Measurements from ENCODE around the gene IFI35. TPM values are rescaled to one million over a fixed set of nuclear protein-coding genes. Genes with fewer than 3 reads are reported as not detected.

Gene IFI35
- total RNA-seq, 5 donors from 2014 or later (not counting 1 experiment from before 2014, with no cell fraction given), result 27.0 to 44.6 (median 34.1) TPM

- H3K27me3 ChIP-seq (replicated peaks in 1 of 2; ENCODE audit: control insufficient read depth in 2 of 2, extremely low read depth in 1 of 2, insufficient read depth in 2 of 2, low read length in 1 of 2), result no peaks in the 10 kb centered on the region
- H3K9me3 Mint-ChIP-seq, result no peaks in the 10 kb centered on the region
- H3K4me3 ChIP-seq (ENCODE audit: control insufficient read depth in 1 of 2, extremely low read depth in 1 of 2, low read length in 1 of 2), result no peak overlapping the region
- WGBS (ENCODE audit: insufficient coverage), result 83% methylated on average over 3 of the region's 5 CpGs
- peaks cover 24% of the 10 kb centered on the region for H3K36me3 Mint-ChIP-seq
- peaks cover 2 to 44% of the 10 kb centered on the region in 2 experiments for H3K4me1 ChIP-seq (ENCODE audit: control insufficient read depth in 1 of 2, extremely low read depth in 1 of 2, insufficient read depth in 2 of 2, low read length in 2 of 2)
- no peak overlapping the region for H3K4me3 Mint-ChIP-seq
- H3K36me3 ChIP-seq (ENCODE audit: control insufficient read depth in 2 of 2, extremely low read depth in 1 of 2, insufficient read depth in 1 of 2, low read length in 1 of 2), result peaks cover 12 to 44% of the 10 kb centered on the region in 2 donors
- no peaks in the 10 kb centered on the region for H3K9me3 ChIP-seq
- ATAC-seq (replicated peaks in 1 of 4), result no peak
- CTCF ChIA-PET, result no interaction called here
- H3K4me1 Mint-ChIP-seq, result peaks cover 24 to 28% (median 27%) of the 10 kb centered on the region in 3 donors
- H3K27me3 Mint-ChIP-seq, result no peaks in the 10 kb centered on the region
- no peak overlapping the region for H3K27ac ChIP-seq (ENCODE audit: low read length)
- POLR2A ChIA-PET, result no interaction called here
- no peak for DNase-seq
- no peak overlapping the region for H3K27ac Mint-ChIP-seq
Observed at GRCh38 chr17:43003542-43004172, 2.9 kb upstream of the IFI35 start.

- H3K36me3 ChIP-seq (ENCODE audit: control insufficient read depth in 2 of 2, extremely low read depth in 1 of 2, insufficient read depth in 1 of 2, low read length in 1 of 2), result peaks cover 0 to 30% of the 10 kb centered on the region in 2 donors
- POLR2A ChIA-PET, result no interaction called here
- no peak overlapping the region for H3K4me3 ChIP-seq (ENCODE audit: control insufficient read depth in 1 of 2, extremely low read depth in 1 of 2, low read length in 1 of 2)
- H3K4me1 ChIP-seq (ENCODE audit: control insufficient read depth in 1 of 2, extremely low read depth in 1 of 2, insufficient read depth in 2 of 2, low read length in 2 of 2), result peaks cover 2 to 31% of the 10 kb centered on the region in 2 experiments
- no peaks in the 10 kb centered on the region for H3K27me3 Mint-ChIP-seq
- CTCF ChIA-PET, result no interaction called here
- H3K9me3 ChIP-seq, result no peaks in the 10 kb centered on the region
- H3K27ac Mint-ChIP-seq, result peak overlapping the region in 1 of 2 donors; percentile 22
- H3K36me3 Mint-ChIP-seq, result peaks cover 18% of the 10 kb centered on the region
- DNase-seq (no peak), ATAC-seq (replicated peaks in 1 of 4) (no peak)
- no peaks in the 10 kb centered on the region for H3K9me3 Mint-ChIP-seq
- WGBS (ENCODE audit: insufficient coverage), result 100% methylated on average over 2 of the region's 5 CpGs
- H3K4me3 Mint-ChIP-seq, result no peak overlapping the region
- H3K27ac ChIP-seq (ENCODE audit: low read length), result no peak overlapping the region
- H3K4me1 Mint-ChIP-seq, result peaks cover 18 to 29% (median 27%) of the 10 kb centered on the region in 3 donors
- H3K27me3 ChIP-seq (replicated peaks in 1 of 2; ENCODE audit: control insufficient read depth in 2 of 2, extremely low read depth in 1 of 2, insufficient read depth in 2 of 2, low read length in 1 of 2), result no peaks in the 10 kb centered on the region
Observed at GRCh38 chr17:43010667-43011308, 4.2 kb downstream of the IFI35 start.

- ChIA-PET CTCF (no interaction called here), POLR2A (no interaction called here)
- H3K4me3 Mint-ChIP-seq, result no peak overlapping the region
Observed at GRCh38 chr17:43011728-43012472, 5.3 kb downstream of the IFI35 start.

GRCh38 chr17:43013296-43013695 is 6.7 kb downstream of the IFI35 start:
- H3K4me1 Mint-ChIP-seq, result peaks cover 14 to 19% (median 18%) of the 10 kb centered on the region in 3 donors

More at GRCh38 chr17:43011728-43012472, 5.3 kb downstream of the IFI35 start:
- Histone ChIP-seq H3K4me1 (ENCODE audit: control insufficient read depth in 1 of 2, extremely low read depth in 1 of 2, insufficient read depth in 2 of 2, low read length in 2 of 2) (peaks cover 2 to 22% of the 10 kb centered on the region in 2 experiments), H3K27me3 (replicated peaks in 1 of 2; ENCODE audit: control insufficient read depth in 2 of 2, extremely low read depth in 1 of 2, insufficient read depth in 2 of 2, low read length in 1 of 2) (no peaks in the 10 kb centered on the region), H3K27ac (ENCODE audit: low read length) (no peak overlapping the region), H3K4me3 (ENCODE audit: control insufficient read depth in 1 of 2, extremely low read depth in 1 of 2, low read length in 1 of 2) (no peak overlapping the region), H3K36me3 (ENCODE audit: control insufficient read depth in 2 of 2, extremely low read depth in 1 of 2, insufficient read depth in 1 of 2, low read length in 1 of 2) (peaks cover 0 to 30% of the 10 kb centered on the region in 2 donors), H3K9me3 (no peaks in the 10 kb centered on the region)
- no peak overlapping the region for H3K27ac Mint-ChIP-seq
- H3K9me3 Mint-ChIP-seq, result no peaks in the 10 kb centered on the region
- peaks cover 18% of the 10 kb centered on the region for H3K36me3 Mint-ChIP-seq
- WGBS (ENCODE audit: insufficient coverage), result 99% methylated on average over 8 of the region's 15 CpGs
- H3K4me1 Mint-ChIP-seq, result peaks cover 11 to 23% (median 21%) of the 10 kb centered on the region in 3 donors
- ATAC-seq (replicated peaks in 1 of 4) (no peak), DNase-seq (no peak)
- H3K27me3 Mint-ChIP-seq, result no peaks in the 10 kb centered on the region

GRCh38 chr17:43014020-43014648 is 7.5 kb downstream of the IFI35 start:
- no peaks in the 10 kb centered on the region for H3K9me3 Mint-ChIP-seq
- H3K4me1 Mint-ChIP-seq, result peaks cover 22 to 23% (median 23%) of the 10 kb centered on the region in 3 donors
- POLR2A ChIA-PET, result no interaction called here
- H3K9me3 ChIP-seq, result no peaks in the 10 kb centered on the region
- no peak overlapping the region for H3K4me3 ChIP-seq (ENCODE audit: control insufficient read depth in 1 of 2, extremely low read depth in 1 of 2, low read length in 1 of 2)
- H3K27ac Mint-ChIP-seq, result peak overlapping the region in 1 of 2 donors; percentile 68
- DNase-seq (no peak), ATAC-seq (replicated peaks in 1 of 4) (no peak)
- peaks cover 18% of the 10 kb centered on the region for H3K36me3 Mint-ChIP-seq
- no peaks in the 10 kb centered on the region for H3K27me3 Mint-ChIP-seq
- no peaks in the 10 kb centered on the region for H3K27me3 ChIP-seq (replicated peaks in 1 of 2; ENCODE audit: control insufficient read depth in 2 of 2, extremely low read depth in 1 of 2, insufficient read depth in 2 of 2, low read length in 1 of 2)
- no peak overlapping the region for H3K4me3 Mint-ChIP-seq
- CTCF ChIA-PET, result no interaction called here
- 99% methylated on average over 10 of the region's 12 CpGs for WGBS (ENCODE audit: insufficient coverage)
- no peak overlapping the region for H3K27ac ChIP-seq (ENCODE audit: low read length)
- H3K4me1 ChIP-seq (ENCODE audit: control insufficient read depth in 1 of 2, extremely low read depth in 1 of 2, insufficient read depth in 2 of 2, low read length in 2 of 2), result peaks cover 0 to 14% of the 10 kb centered on the region in 2 experiments
- peaks cover 0 to 30% of the 10 kb centered on the region in 2 donors for H3K36me3 ChIP-seq (ENCODE audit: control insufficient read depth in 2 of 2, extremely low read depth in 1 of 2, insufficient read depth in 1 of 2, low read length in 1 of 2)

More at GRCh38 chr17:43013296-43013695, 6.7 kb downstream of the IFI35 start:
- peaks cover 0 to 30% of the 10 kb centered on the region in 2 donors for H3K36me3 ChIP-seq (ENCODE audit: control insufficient read depth in 2 of 2, extremely low read depth in 1 of 2, insufficient read depth in 1 of 2, low read length in 1 of 2)
- no peak overlapping the region for H3K4me3 ChIP-seq (ENCODE audit: control insufficient read depth in 1 of 2, extremely low read depth in 1 of 2, low read length in 1 of 2)
- no peak for DNase-seq
- no peak for ATAC-seq (replicated peaks in 1 of 4)
- no peaks in the 10 kb centered on the region for H3K9me3 ChIP-seq
- 92% methylated on average over 5 of the region's 8 CpGs for WGBS (ENCODE audit: insufficient coverage)
- peaks cover 0 to 14% of the 10 kb centered on the region in 2 experiments for H3K4me1 ChIP-seq (ENCODE audit: control insufficient read depth in 1 of 2, extremely low read depth in 1 of 2, insufficient read depth in 2 of 2, low read length in 2 of 2)
- POLR2A ChIA-PET, result interaction anchor here in 1 of 2 donors (0.6 kb wide), 1 partner anchor 9 kb away, joined by 4 read pairs; the partner anchor contains the start of gene VAT1
- Mint-ChIP-seq H3K36me3 (peaks cover 18% of the 10 kb centered on the region), H3K4me3 (no peak overlapping the region), H3K27ac (peak overlapping the region in 1 of 2 donors; percentile 24), H3K9me3 (no peaks in the 10 kb centered on the region), H3K27me3 (no peaks in the 10 kb centered on the region)
- no peaks in the 10 kb centered on the region for H3K27me3 ChIP-seq (replicated peaks in 1 of 2; ENCODE audit: control insufficient read depth in 2 of 2, extremely low read depth in 1 of 2, insufficient read depth in 2 of 2, low read length in 1 of 2)
- CTCF ChIA-PET, result no interaction called here
- H3K27ac ChIP-seq (ENCODE audit: low read length), result no peak overlapping the region
